T-helper 17 cell (primary cell): Measurements from ENCODE around the gene KMT5B. TPM values are rescaled to one million over a fixed set of nuclear protein-coding genes. Genes with fewer than 3 reads are reported as not detected.
"Not testable (repeated sequence)": the region's sequence is repeated elsewhere in the genome, so short reads cannot be mapped to it uniquely, and the experiment has no call there.

ENCODE experiments used
- ATAC-seq: fragments of 150-1000 bp; cut with Tn5 transposase; 2 replicates; pipeline ENCODE4 v1.10.0; 2021; ENCODE audit warnings: mild to moderate bottlenecking, moderate library complexity
- DNase-seq, 3 donors: peaks; one replicate each; pipeline versions ENCODE4 v3.0.0 to v3.0.0-alpha.2; 2020 to 2021
- H3K9me3 ChIP-seq: one replicate; pipeline ENCODE4 v1.7.0; 2013; ENCODE audit warnings: low read length, mild to moderate bottlenecking; ENCODE audit not compliant: control insufficient read depth, poor library complexity, severe bottlenecking
- H3K27ac Mint-ChIP-seq: one replicate; pipeline ENCODE4 v1.8.0; 2022; ENCODE audit warnings: mild to moderate bottlenecking, moderate library complexity, mixed read lengths
- H3K27me3 Mint-ChIP-seq: one replicate; pipeline ENCODE4 v1.8.0; 2022; ENCODE audit warnings: mixed read lengths
- H3K36me3 Mint-ChIP-seq: one replicate; pipeline ENCODE4 v1.8.0; 2022; ENCODE audit warnings: low read depth, mixed read lengths
- H3K4me1 Mint-ChIP-seq: one replicate; pipeline ENCODE4 v1.8.0; 2022; ENCODE audit warnings: mild to moderate bottlenecking, mixed read lengths
- H3K4me3 Mint-ChIP-seq: one replicate; pipeline ENCODE4 v1.8.0; 2022; ENCODE audit warnings: mild to moderate bottlenecking, moderate library complexity, mixed read lengths
- total RNA-seq, 4 donors: library from RNA in 2 of 4; stranded (reverse) in 2 of 4; gene quantifications; one replicate each; pipeline ENCODE4 v1.2.3 and lab custom pipeline; 2022 to 2026

KMT5B gene
- 10 to 100 TPM; 30.5 to 33.8 TPM for total RNA-seq
- total RNA-seq (lab: John Stamatoyannopoulos, UW) = 60.7 to 80.7 reads per million in 2 donors

DNA sequence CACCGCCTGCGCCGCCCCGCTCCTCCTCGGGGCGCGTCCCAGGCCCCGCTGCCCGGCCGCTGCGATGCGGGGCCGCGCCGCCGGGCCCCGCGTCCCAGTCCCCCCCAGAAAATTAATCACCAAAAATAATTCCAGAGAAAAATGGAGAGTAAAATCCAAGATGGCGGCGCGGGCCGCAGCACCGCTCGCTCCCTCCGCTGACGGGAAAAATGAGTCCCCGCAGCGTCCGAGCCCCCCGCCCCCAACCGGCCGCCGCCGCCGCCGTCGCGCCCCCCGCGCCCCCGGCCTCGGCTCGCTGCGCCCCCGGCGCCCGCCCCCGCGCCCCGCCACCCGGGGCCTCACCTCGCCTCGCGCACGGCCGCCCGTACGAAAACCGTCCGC, at the start of gene KMT5B:
KMT5B (minus strand) TSS at position 162 of the 381 bp plus-strand sequence. CDS start 23,220 bp downstream, outside the sequence.
- DNase-seq = peak in 1 of 3 donors; percentile 43

DNA sequence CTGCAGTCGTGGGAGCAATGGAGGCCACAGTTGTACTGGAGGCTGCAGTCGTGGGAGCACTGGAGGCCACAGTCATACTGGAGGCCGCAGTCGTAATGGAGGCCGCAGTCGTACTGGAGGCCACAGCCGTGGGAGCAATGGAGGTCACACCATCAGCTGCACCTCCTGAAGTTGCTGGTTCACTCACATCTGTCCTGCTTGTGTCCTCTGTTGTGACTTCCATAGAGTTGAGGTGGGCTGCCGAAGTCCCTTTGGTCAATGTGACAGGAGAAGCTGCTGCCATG, 49.4 kb upstream of the KMT5B start:
- Mint-ChIP-seq H3K4me1 (peaks cover 1% of the 10 kb centered on the region), H3K27me3 (no peaks in the 10 kb centered on the region), H3K27ac (no peak overlapping the region), H3K4me3 (no peak overlapping the region), H3K36me3 (peaks cover 3% of the 10 kb centered on the region)
- ATAC-seq = no peak
- DNase-seq = no peak
- H3K9me3 ChIP-seq = no peaks in the 10 kb centered on the region

More for the DNA sequence above, at the start of gene KMT5B:
- Mint-ChIP-seq H3K4me1 (peaks cover 40% of the 10 kb centered on the region), H3K27me3 (peaks cover 5% of the 10 kb centered on the region), H3K36me3 (no peaks in the 10 kb centered on the region), H3K4me3 (peak within 1 kb of the TSS; percentile 98), H3K27ac (peak within 1 kb of the TSS; percentile 94)
- ATAC-seq = peak; percentile 18
- no peaks in the 10 kb centered on the region for H3K9me3 ChIP-seq

DNA sequence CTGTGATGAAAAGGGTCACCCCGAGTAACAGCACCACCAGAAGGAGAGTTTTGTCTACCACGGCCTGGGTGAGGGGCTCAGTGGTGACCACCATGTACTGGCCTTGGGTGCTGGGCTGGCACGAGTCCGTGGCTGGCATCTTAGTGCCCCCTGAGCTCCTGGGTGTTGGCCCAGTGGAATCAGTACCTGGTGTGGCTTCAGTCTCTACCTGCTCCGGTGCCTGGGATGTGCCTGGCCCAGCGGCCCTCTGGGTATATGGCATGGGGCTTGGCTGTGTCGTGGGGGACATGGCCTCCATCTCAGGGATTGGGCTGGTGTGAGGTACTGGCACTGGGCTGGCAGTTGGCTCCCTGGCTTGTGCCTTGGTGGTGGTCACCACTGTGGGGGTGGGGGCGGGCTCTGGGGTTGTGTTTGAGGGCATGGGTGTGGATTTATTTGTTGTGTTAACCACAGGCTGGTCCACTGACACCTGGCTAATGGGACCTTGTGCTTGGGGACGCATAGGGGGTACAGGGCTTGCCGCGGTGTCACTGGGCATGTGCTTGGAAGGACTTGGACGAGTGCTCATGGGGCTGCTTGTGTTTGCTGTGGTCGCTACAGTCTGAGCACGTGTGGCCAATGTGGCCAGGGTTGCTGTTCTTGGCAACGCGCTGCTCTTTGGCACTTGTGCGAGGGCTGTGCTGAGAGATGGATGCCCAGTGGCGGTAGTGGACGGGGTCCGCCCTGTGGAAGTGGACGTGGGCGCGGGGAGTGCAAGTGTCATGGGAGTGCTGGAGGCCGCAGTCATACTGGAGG, 48.9 kb upstream of the KMT5B start:
- H3K36me3 Mint-ChIP-seq = peaks cover 3% of the 10 kb centered on the region

DNA sequence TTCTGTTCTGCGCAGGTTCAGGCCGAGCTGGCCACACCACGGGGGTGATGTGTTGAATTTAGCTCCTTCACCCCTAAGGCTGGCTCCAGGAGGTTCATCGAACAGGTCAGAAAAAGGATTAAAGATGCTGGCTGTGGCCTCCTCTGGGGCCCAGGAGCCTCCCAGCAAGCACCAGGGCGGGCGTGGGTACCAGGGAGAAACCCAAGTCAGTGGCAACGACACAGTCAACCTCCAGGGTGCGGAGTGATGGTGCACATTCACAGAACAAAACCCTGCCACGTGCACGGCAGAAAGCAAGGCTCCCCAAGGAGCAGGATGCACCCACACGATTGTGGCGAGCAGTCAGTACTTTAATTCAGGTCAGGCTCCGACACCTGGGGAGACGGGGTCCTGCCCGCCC, 47.9 kb upstream of the KMT5B start:
- DNase-seq = no peak

More for the DNA sequence above, 48.9 kb upstream of the KMT5B start:
- ATAC-seq = no peak
- H3K9me3 ChIP-seq = no peaks in the 10 kb centered on the region
- Mint-ChIP-seq H3K27ac (no peak overlapping the region), H3K27me3 (no peaks in the 10 kb centered on the region), H3K4me3 (no peak overlapping the region), H3K4me1 (peaks cover 2% of the 10 kb centered on the region)
- DNase-seq = no peak

DNA sequence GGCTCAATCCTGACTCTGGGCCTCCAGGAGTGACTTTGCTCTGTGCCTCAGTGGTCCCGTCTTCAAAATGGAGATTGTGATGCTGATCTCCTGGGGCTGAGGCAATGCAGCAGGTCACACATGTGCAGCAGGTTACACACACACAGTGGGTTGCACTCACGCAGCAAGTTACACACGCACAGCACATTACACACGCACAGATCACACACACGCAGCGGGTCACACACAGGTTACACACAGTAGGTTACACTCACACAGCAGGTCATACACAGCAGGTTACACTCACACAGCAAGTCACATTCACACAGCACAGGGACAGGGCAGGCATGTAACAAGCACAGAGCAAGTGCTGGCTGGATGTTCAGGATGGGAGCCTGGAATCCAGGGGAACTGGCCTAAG, 47.4 kb upstream of the KMT5B start:
- ATAC-seq (no peak), DNase-seq (no peak)
- Mint-ChIP-seq H3K4me3 (no peak overlapping the region), H3K4me1 (peaks cover 2% of the 10 kb centered on the region), H3K27ac (no peak overlapping the region), H3K27me3 (no peaks in the 10 kb centered on the region), H3K36me3 (peaks cover 3% of the 10 kb centered on the region)
- H3K9me3 ChIP-seq = no peaks in the 10 kb centered on the region

More for the DNA sequence above, 47.9 kb upstream of the KMT5B start:
- H3K27ac Mint-ChIP-seq = no peak overlapping the region
- no peak overlapping the region for H3K4me3 Mint-ChIP-seq
- H3K27me3 Mint-ChIP-seq = no peaks in the 10 kb centered on the region
- peaks cover 3% of the 10 kb centered on the region for H3K36me3 Mint-ChIP-seq
- peaks cover 2% of the 10 kb centered on the region for H3K4me1 Mint-ChIP-seq
- ATAC-seq = no peak
- no peaks in the 10 kb centered on the region for H3K9me3 ChIP-seq

DNA sequence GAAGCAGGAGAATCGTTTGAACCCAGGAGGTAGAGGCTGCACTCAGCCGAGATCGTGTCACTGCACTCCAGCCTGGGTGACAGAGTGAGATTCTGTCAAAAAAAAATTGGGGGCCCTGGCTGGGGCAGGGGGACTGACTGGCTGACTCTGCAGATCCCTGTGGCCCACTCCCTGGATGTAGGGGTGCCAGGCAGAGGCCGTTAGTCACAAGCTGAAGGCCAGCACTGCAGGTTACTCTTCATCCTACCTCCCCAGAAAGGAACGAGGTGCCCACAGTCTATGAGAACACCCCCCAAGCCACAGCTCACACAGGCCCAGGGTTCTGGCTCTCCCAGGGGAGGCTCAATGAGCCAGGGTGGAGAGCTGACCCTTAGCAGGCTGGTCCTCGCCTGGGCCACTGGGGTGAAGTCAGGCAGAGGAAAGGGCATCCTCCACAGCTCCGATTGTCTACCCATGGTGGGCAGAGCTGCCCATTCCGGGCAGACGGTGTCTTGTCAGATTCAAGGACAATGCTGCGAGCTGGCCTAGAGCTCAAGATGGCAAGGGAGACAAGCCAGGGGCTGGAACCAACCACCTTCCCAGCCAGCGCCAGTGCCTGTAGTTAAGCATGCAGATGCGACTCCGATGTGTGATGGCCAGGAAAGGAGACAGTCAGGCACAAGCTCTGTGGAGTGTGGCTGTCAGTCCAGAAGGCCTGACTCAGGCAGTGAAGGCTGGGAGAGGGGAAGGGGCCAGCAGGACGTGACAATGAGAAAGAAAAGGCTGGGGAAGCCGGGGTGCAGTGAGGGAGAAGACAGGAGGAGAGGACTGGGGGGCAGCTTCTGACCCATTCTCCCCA, 46.2 kb upstream of the KMT5B start:
- ATAC-seq (no peak), DNase-seq (no peak)
- no peaks in the 10 kb centered on the region for H3K9me3 ChIP-seq
- peaks cover 3% of the 10 kb centered on the region for H3K36me3 Mint-ChIP-seq
- H3K4me3 Mint-ChIP-seq = no peak overlapping the region
- peaks cover 2% of the 10 kb centered on the region for H3K4me1 Mint-ChIP-seq
- no peaks in the 10 kb centered on the region for H3K27me3 Mint-ChIP-seq
- no peak overlapping the region for H3K27ac Mint-ChIP-seq

DNA sequence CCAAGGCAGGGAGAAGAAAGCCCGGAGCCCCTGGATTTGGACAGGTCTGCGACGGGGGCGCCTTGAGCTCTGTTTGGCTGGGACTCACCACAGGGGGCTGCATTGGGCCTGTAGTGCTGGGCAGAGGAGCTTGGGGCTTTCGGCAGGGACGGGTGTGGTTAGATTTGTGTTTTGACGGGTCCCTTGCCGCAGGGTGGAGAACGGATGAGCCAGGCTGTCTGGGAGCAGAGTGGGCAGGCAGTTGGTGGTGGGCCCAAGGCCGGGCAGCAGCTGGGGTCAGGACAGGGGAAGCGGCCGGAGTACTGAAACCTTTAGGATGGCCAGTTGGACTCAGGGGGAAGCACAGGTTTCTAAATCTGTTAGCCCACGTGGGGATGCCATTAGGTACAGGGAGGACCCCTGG, 45.3 kb upstream of the KMT5B start:
- no peak for ATAC-seq
- H3K9me3 ChIP-seq = no peaks in the 10 kb centered on the region
- no peak for DNase-seq
- H3K4me1 Mint-ChIP-seq = peaks cover 2% of the 10 kb centered on the region
- peaks cover 3% of the 10 kb centered on the region for H3K36me3 Mint-ChIP-seq
- no peak overlapping the region for H3K4me3 Mint-ChIP-seq
- no peak overlapping the region for H3K27ac Mint-ChIP-seq
- H3K27me3 Mint-ChIP-seq = no peaks in the 10 kb centered on the region

DNA sequence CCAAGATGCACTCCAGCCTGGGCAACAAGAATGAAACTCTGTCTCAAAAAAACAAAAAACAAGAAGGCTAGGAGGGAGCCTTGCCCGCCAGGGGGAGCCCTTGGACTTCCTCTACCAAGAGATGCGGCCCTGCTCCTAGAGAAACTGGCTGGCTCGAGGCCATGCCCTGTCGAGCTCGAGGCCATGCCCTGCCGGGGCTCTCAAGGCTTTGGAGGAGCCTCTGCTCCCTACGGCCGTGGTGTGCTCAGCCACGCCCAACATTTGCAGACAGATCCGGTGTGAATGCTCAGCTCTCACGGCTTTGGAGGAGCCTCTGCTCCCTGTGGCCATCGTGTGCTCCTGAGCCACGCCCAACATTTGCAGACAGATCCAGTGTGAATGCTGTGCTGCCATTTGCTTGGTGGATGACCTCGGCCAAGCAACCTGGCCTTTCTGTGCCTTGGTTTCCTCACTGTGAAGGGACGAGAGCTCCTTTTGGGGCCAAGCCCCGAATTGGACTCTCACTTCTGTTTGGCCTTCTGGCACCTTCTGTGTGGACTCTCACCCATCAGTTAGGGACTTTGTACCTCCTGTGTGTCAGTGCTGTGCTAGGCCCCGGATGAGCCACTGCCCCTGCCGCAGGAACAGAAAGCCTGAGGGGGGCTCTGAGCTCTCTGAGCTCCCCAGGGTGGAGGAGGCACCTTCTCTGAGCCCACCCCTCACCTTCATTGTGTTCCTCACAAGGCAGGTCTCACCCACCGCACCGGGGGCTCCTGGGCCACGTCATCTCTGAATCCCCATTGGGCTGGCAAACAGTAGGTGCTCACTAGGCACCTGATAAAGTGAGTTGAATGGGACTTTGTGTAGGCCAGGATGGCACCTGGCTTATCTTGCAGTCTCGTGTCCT, 44.6 kb upstream of the KMT5B start:
- no peaks in the 10 kb centered on the region for H3K27me3 Mint-ChIP-seq
- peak; percentile 94 for ATAC-seq
- H3K4me1 Mint-ChIP-seq = peaks cover 2% of the 10 kb centered on the region
- no peaks in the 10 kb centered on the region for H3K9me3 ChIP-seq
- H3K27ac Mint-ChIP-seq = peak overlapping the region; percentile 29
- DNase-seq = peak; percentile 79 to 94 (median 85)
- H3K4me3 Mint-ChIP-seq = no peak overlapping the region
- H3K36me3 Mint-ChIP-seq = peaks cover 3% of the 10 kb centered on the region

DNA sequence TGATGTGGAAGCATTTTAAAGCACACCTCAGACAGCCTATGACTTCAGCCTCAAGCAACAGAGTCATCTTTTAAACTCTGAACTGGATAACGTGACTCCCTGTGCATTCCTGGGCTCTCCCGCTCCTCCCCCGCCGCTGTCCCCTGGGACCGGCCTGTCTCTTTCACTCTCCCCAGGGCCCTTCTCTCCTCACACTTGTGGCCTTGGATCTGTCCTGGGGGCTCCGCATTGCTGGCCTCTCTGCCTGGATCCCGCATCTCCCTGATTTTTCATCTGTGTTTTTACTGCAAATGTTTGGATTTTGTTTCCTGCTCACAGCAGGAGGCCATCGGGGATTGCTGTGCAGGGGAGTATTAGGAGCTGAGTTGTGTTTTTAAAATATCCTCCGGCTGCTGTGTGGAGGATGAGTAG, 43.2 kb upstream of the KMT5B start:
- Mint-ChIP-seq H3K27ac (no peak overlapping the region), H3K4me1 (peaks cover 2% of the 10 kb centered on the region), H3K27me3 (no peaks in the 10 kb centered on the region), H3K4me3 (no peak overlapping the region), H3K36me3 (no peaks in the 10 kb centered on the region)
- ATAC-seq = no peak
- DNase-seq = no peak
- H3K9me3 ChIP-seq = no peaks in the 10 kb centered on the region

DNA sequence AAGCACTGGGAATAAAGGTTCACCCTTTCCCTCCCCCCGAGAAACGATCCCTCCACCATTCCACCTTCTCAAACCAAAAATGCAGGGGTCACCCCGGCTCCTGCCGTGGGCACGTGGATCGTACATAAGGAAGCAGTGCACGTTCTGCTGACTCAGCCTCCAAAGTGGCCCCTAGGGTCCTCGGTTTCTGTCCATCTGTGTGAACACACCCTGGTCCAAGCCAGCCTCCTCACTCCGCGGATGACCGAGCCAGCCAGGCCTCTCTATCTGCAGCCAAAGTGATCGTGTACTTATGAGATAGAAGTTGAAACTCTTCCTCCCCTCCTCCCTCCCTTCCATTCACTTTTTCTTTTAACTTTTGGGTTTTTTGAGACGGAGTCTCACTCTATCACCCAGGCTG, 42.4 kb upstream of the KMT5B start:
- Mint-ChIP-seq H3K27me3 (no peaks in the 10 kb centered on the region), H3K27ac (no peak overlapping the region), H3K36me3 (no peaks in the 10 kb centered on the region), H3K4me1 (peaks cover 2% of the 10 kb centered on the region), H3K4me3 (no peak overlapping the region)
- no peaks in the 10 kb centered on the region for H3K9me3 ChIP-seq
- no peak for DNase-seq
- no peak for ATAC-seq

DNA sequence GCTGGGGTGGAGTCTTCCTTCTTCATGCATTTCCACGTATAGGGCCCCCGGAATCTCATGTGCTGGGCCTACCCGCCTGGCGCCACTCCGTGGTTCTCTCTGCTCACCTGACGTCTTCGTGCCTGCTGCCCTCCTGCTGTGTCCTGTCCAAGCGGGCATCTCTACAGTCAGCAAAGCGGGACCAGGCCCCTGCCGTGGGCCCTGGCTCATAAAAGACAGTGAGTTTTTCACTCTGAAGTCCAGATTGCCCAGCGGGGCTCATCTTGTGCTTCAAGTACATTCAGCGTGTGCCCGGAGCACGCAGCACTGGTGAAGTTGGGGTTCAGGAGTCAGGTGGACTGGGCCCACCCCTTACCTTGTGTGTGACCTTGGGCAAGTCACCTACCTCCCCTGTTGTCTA, 41.3 kb upstream of the KMT5B start:
- Mint-ChIP-seq H3K36me3 (no peaks in the 10 kb centered on the region), H3K27ac (no peak overlapping the region), H3K4me1 (peaks cover 2% of the 10 kb centered on the region), H3K27me3 (no peaks in the 10 kb centered on the region), H3K4me3 (no peak overlapping the region)
- ATAC-seq (no peak), DNase-seq (no peak)
- H3K9me3 ChIP-seq = no peaks in the 10 kb centered on the region

DNA sequence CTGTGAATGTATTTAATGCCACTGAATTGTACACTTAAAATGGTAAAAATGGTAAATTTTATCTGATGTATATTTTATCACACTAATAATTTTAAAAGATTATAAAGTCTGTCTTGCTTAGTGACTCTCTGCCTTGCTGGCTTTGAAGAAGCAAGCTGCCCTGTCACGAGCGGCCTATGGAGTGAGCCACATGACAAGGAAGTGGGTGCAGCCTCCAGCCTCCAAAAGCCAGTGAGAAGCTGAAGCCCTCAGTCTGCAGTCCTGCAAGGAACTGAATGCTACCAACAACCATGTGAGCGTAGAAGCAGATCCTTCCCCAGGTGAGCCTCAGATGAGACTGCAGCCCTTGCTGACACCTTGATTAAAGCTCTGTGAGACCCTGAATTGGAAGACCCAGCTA, 38.7 kb upstream of the KMT5B start:
- no peak overlapping the region for H3K4me3 Mint-ChIP-seq
- H3K27ac Mint-ChIP-seq = no peak overlapping the region
- H3K27me3 Mint-ChIP-seq = no peaks in the 10 kb centered on the region
- DNase-seq = no peak
- ATAC-seq = no peak
- no peaks in the 10 kb centered on the region for H3K36me3 Mint-ChIP-seq
- no peaks in the 10 kb centered on the region for H3K4me1 Mint-ChIP-seq
- no peaks in the 10 kb centered on the region for H3K9me3 ChIP-seq

DNA sequence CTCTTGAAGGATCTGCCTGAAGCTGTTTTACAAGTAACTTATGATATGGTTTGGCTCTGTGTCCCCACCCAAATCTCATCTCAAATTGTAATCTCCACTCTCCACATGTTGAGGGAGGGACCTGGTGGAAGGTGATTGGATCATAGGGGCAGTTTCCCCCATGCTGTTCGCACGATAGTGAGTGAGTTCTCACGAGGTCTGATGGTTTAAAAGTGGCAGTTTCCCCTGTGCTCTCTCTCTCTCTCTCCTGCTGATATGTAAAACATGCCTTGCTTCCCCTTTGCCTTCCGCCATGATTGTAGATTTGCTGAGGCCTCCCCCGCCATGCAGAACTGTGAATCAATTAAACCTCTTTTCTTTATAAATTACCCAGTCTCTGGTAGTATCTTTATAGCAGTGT, 31.8 kb upstream of the KMT5B start:
- not testable (repeated sequence) for H3K4me3 Mint-ChIP-seq, H3K9me3 ChIP-seq, H3K27me3 Mint-ChIP-seq, H3K4me1 Mint-ChIP-seq, DNase-seq, ATAC-seq, H3K36me3 Mint-ChIP-seq, H3K27ac Mint-ChIP-seq
